ENCODE measurements around the gene SLC18A2.
"Not testable (repeated sequence)": the region's sequence is repeated elsewhere in the genome, so short reads cannot be mapped to it uniquely, and the experiment has no call there.

SLC18A2 gene

GRCh38 chr10:117240621-117241529 lies at the start of gene SLC18A2:
TSS of gene SLC18A2 (plus strand) at chr10:117241114. CDS start at chr10:117241694, 580 bp downstream.
- in situ Hi-C loops (cut with HindIII; ENCODE audit: low sequenced_read_pairs) = no loop called here

GRCh38 chr10:117197189-117197588 lies 43.7 kb upstream of the SLC18A2 start, which contains the start of gene KCNK18:
TSS of gene KCNK18 (plus strand) at chr10:117197489. CDS start at chr10:117197489, 0 bp downstream.
- in situ Hi-C loops (cut with HindIII; ENCODE audit: low sequenced_read_pairs) = no loop called here

- in situ Hi-C loops (cut with HindIII; ENCODE audit: low sequenced_read_pairs) = no loop called here
Measured at GRCh38 chr10:117198088-117198487, 42.8 kb upstream of the SLC18A2 start.

GRCh38 chr10:117201826-117202225 lies 39.1 kb upstream of the SLC18A2 start:
- in situ Hi-C loops (cut with HindIII; ENCODE audit: low sequenced_read_pairs) = no loop called here

- in situ Hi-C loops (cut with HindIII; ENCODE audit: low sequenced_read_pairs) = no loop called here
Measured at GRCh38 chr10:117204316-117204715, 36.6 kb upstream of the SLC18A2 start.

- in situ Hi-C loops (cut with HindIII; ENCODE audit: low sequenced_read_pairs) = no loop called here
Measured at GRCh38 chr10:117212176-117212575, 28.7 kb upstream of the SLC18A2 start.

- in situ Hi-C loops (cut with HindIII; ENCODE audit: low sequenced_read_pairs) = no loop called here
Measured at GRCh38 chr10:117214401-117214800, 26.5 kb upstream of the SLC18A2 start.

- in situ Hi-C loops (cut with HindIII; ENCODE audit: low sequenced_read_pairs) = no loop called here
Measured at GRCh38 chr10:117215079-117215478, 25.8 kb upstream of the SLC18A2 start.

GRCh38 chr10:117216028-117216427 lies 24.9 kb upstream of the SLC18A2 start:
- in situ Hi-C loops (cut with HindIII; ENCODE audit: low sequenced_read_pairs) = no loop called here

- in situ Hi-C loops (cut with HindIII; ENCODE audit: low sequenced_read_pairs) = no loop called here
Measured at GRCh38 chr10:117216611-117217195, 24.2 kb upstream of the SLC18A2 start.

- in situ Hi-C loops (cut with HindIII; ENCODE audit: low sequenced_read_pairs) = no loop called here
Measured at GRCh38 chr10:117217196-117217761, 23.6 kb upstream of the SLC18A2 start.

- in situ Hi-C loops (cut with HindIII; ENCODE audit: low sequenced_read_pairs) = no loop called here
Measured at GRCh38 chr10:117218654-117219053, 22.3 kb upstream of the SLC18A2 start.

- in situ Hi-C loops (cut with HindIII; ENCODE audit: low sequenced_read_pairs) = no loop called here
Measured at GRCh38 chr10:117221156-117221711, 19.7 kb upstream of the SLC18A2 start.

GRCh38 chr10:117222552-117222951 lies 18.4 kb upstream of the SLC18A2 start:
- in situ Hi-C loops (cut with HindIII; ENCODE audit: low sequenced_read_pairs) = no loop called here

- in situ Hi-C loops (cut with HindIII; ENCODE audit: low sequenced_read_pairs) = no loop called here
Measured at GRCh38 chr10:117222976-117223692, 17.8 kb upstream of the SLC18A2 start.

GRCh38 chr10:117223693-117224430 lies 17.1 kb upstream of the SLC18A2 start:
- in situ Hi-C loops (cut with HindIII; ENCODE audit: low sequenced_read_pairs) = no loop called here

GRCh38 chr10:117224881-117225280 lies 16.0 kb upstream of the SLC18A2 start:
- in situ Hi-C loops (cut with HindIII; ENCODE audit: low sequenced_read_pairs) = no loop called here

- in situ Hi-C loops (cut with HindIII; ENCODE audit: low sequenced_read_pairs) = no loop called here
Measured at GRCh38 chr10:117226813-117227451, 14.0 kb upstream of the SLC18A2 start.

- in situ Hi-C loops (cut with HindIII; ENCODE audit: low sequenced_read_pairs) = no loop called here
Measured at GRCh38 chr10:117228210-117228609, 12.7 kb upstream of the SLC18A2 start.

GRCh38 chr10:117230107-117230506 lies 10.8 kb upstream of the SLC18A2 start:
- in situ Hi-C loops (cut with HindIII; ENCODE audit: low sequenced_read_pairs) = not testable (repeated sequence)
